Brain microvascular endothelial cell (primary cell): ENCODE results near the gene TP53BP2.
A peak's percentile ranks its signal among the peaks of the same experiment; 100 is the strongest.
"Not testable (repeated sequence)": the region's sequence is repeated elsewhere in the genome, so short reads cannot be mapped to it uniquely, and the experiment has no call there.

Source experiments
- DNase-seq: peaks from one replicate; pipeline ENCODE4 v3.0.0-alpha.2; 2020
- H3K27ac ChIP-seq: fragments of 250-450 bp; sonication (Bioruptor Pico); 2 replicates; pipeline ENCODE4 v1.5.1; 2020; ENCODE audit warnings: mild to moderate bottlenecking, moderate library complexity
- H3K27me3 ChIP-seq: fragments of 250-450 bp; sonication (Bioruptor Pico); replicated peaks from 2 replicates; pipeline ENCODE4 v1.5.1; 2020; ENCODE audit warnings: mild to moderate bottlenecking
- H3K36me3 ChIP-seq: fragments of 250-450 bp; sonication (Bioruptor Pico); replicated peaks from 2 replicates; pipeline ENCODE4 v1.5.1; 2020; ENCODE audit warnings: mild to moderate bottlenecking
- H3K4me3 ChIP-seq: 2 replicates; pipeline ENCODE4 v1.5.1; 2011; ENCODE audit warnings: low read depth, mild to moderate bottlenecking, control low read depth, low read length, moderate library complexity
- in situ Hi-C: cut with HindIII; loops from 2 replicates; pipeline ENCODE4 v1.10.0; 2017; ENCODE audit warnings: low sequenced_read_pairs, low pct_ligation_motif_present
- TF ChIP-seq, protein P1 (sequence below): IDR thresholded peaks from 2 replicates; pipeline ENCODE4 v1.5.1; 2011; ENCODE audit warnings: low read depth, mild to moderate bottlenecking, moderate library complexity, low read length, control low read depth, inconsistent platforms; ENCODE audit errors: missing control alignments

Gene TP53BP2

GRCh38 chr1:223842784-223843183 lies 3.0 kb downstream of the TP53BP2 start:
- no peak for DNase-seq
- H3K27me3 ChIP-seq: no peaks in the 10 kb centered on the region
- H3K27ac ChIP-seq: no peak overlapping the region
- TF ChIP-seq, protein P1, sequence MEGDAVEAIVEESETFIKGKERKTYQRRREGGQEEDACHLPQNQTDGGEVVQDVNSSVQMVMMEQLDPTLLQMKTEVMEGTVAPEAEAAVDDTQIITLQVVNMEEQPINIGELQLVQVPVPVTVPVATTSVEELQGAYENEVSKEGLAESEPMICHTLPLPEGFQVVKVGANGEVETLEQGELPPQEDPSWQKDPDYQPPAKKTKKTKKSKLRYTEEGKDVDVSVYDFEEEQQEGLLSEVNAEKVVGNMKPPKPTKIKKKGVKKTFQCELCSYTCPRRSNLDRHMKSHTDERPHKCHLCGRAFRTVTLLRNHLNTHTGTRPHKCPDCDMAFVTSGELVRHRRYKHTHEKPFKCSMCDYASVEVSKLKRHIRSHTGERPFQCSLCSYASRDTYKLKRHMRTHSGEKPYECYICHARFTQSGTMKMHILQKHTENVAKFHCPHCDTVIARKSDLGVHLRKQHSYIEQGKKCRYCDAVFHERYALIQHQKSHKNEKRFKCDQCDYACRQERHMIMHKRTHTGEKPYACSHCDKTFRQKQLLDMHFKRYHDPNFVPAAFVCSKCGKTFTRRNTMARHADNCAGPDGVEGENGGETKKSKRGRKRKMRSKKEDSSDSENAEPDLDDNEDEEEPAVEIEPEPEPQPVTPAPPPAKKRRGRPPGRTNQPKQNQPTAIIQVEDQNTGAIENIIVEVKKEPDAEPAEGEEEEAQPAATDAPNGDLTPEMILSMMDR: no peak
- peaks cover 3% of the 10 kb centered on the region for H3K36me3 ChIP-seq
- in situ Hi-C loops: no loop called here
- no peak overlapping the region for H3K4me3 ChIP-seq

DNA sequence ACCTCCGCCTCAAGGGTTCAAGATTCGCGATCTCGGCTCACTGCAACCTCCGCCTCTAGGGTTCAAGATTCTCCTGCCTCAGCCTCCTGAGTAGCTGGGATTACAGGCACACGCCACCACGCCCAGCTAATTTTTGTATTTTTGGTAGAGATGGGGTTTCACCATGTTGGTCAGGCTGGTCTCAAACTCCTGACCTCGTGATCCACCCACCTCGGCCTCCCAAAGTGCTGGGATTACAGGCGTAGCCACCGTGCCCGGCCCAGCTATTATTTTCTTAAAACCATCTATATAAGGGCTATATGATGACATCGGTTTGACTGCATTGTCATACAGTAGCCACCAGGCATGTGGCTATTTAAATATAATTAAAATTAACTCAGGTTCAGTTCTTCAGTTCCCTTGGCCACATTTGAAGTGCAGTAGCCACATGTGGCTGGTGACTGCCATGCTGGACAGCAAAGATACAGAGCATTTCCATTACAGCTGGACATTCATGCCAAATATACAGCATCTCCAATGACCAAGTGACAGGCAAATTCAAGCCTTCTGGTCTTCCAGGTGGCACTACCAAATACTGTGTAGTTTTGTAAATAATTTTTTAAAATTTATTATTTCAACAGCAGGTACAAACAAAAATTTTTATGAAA lies 3.6 kb downstream of the TP53BP2 start:
- H3K27me3 ChIP-seq, DNase-seq, in situ Hi-C loops: not testable (repeated sequence)

GRCh38 chr1:223840254-223840653 lies 5.5 kb downstream of the TP53BP2 start:
- TF ChIP-seq, protein P1: no peak
- H3K4me3 ChIP-seq: no peak overlapping the region
- H3K36me3 ChIP-seq: no peaks in the 10 kb centered on the region
- in situ Hi-C loops: no loop called here
- DNase-seq: no peak
- no peaks in the 10 kb centered on the region for H3K27me3 ChIP-seq
- peak overlapping the region; percentile 51 for H3K27ac ChIP-seq

More for the DNA sequence above, 3.6 kb downstream of the TP53BP2 start:
- H3K4me3 ChIP-seq, H3K27ac ChIP-seq, H3K36me3 ChIP-seq: not testable (repeated sequence)

DNA sequence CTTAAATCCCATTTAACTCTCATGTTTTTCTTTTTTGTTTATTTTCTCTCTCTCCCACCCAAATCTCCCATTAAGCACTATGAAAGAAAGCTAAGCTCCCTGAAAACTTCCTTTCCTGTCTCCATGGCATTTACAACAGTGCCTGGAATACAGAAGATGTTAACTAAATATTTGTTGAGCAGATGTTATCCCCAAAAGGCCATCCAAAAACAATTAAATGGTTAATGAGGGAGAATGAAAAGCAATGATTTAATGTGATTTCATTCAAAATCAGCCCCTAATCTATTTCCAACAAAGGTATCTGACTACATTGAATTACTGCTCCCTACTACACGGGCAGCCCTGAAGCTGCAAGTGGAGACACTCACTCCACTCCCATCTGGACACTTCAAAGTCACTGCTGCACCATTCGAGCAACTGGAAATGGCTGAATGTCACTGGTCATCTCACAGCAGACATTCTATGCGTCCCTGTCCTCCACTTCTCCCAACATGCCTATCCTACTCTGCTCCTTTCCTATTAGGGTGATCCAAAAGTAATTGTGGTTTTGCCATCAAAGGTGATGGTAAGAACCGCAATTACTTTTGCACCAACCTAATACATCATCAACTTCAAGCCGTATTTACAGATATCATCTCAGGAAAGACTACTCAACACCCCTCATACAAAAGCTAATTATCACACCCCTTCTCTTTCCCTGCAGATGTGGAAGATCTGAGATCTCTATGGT lies 7.5 kb downstream of the TP53BP2 start:
- no peaks in the 10 kb centered on the region for H3K36me3 ChIP-seq
- no peak overlapping the region for H3K4me3 ChIP-seq
- TF ChIP-seq, protein P1: no peak
- no peak for DNase-seq
- in situ Hi-C loops: no loop called here
- H3K27me3 ChIP-seq: no peaks in the 10 kb centered on the region
- no peak overlapping the region for H3K27ac ChIP-seq

DNA sequence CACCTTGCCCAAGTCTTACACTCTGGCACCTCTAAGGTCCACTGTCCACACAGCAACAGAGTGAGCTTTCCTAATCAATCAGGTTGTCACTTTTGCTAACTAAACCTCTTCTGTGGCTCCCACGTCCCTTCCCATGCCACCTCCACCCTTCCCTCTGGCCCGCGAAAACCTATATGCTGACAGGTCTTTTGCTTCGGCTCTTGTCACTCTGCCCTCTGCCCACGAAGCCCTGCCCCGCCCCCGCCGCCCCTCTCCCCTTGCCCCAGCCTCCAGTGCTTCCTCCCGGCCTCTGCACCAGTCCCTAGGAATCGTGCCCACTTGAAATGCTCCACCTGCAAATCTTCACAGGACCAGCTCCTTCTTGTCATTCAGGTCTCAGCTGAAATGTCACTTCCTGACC lies 8.1 kb downstream of the TP53BP2 start:
- no peak for DNase-seq
- Histone ChIP-seq H3K27ac (no peak overlapping the region), H3K4me3 (no peak overlapping the region), H3K27me3 (no peaks in the 10 kb centered on the region), H3K36me3 (no peaks in the 10 kb centered on the region)
- in situ Hi-C loops: no loop called here
- TF ChIP-seq, protein P1: no peak

DNA sequence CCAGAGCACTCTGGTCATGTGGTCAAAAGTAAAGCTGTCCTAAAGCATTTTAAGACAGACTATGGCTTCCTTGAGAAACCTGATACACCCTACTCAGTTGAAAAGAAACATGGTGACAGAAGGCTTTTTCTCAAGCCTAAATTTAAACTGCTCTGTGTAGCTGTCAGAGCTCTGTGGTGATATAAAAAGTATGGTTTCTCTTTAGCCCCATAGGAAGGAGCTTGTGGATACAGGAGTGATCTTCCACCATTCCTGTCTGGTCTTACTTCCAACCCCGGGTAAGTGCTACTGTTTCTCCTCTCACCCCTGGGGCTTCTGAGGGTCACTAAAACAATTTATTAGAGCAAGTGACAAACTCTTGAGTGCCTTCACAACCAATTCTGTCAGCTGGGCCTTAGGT lies 8.5 kb downstream of the TP53BP2 start:
- Histone ChIP-seq H3K27ac (no peak overlapping the region), H3K36me3 (no peaks in the 10 kb centered on the region), H3K4me3 (no peak overlapping the region), H3K27me3 (no peaks in the 10 kb centered on the region)
- TF ChIP-seq, protein P1: no peak
- in situ Hi-C loops: no loop called here
- DNase-seq: no peak
